ENCODE measurements around the gene RASA1. TPM values are rescaled to one million over a fixed set of nuclear protein-coding genes. Genes with fewer than 3 reads are reported as not detected.

Gene RASA1
- total and polyA plus RNA-seq, 9 of the 15 experiments (the other 6 are each of a cell fraction or from before 2014, with no cell fraction given): 3.2 to 17.3 (median 9.2) TPM

DNA sequence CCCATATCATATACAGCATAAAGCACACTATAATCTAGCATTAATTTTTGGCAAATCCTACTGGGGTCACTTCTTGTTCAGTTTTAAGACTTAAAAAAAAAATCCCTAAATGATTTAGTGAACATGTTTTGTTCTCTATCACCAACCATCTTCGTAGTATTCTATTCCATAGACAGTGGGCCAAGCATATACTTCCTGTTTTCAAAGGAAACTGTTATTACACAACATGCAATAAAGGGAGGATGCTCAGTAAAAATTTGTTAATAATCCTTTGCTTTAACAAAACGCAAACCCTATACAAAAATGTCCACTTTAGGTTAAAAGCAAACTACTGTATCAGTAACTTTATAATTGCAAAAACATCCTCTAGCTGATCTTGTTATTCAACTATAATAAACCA is 132.0 kb downstream of the RASA1 start:
- POLR2A ChIA-PET: interaction anchor here (0.6 to 1.5 kb wide), 5 partner anchors 10 to 16 kb away, joined by 3 to 5 read pairs (median 3); partner anchors contain the start of gene CCNH
- BruUV-seq (replicated peaks): no TSS peak
- FAIRE-seq (no peak), ATAC-seq (no peak), DNase-seq (ENCODE audit: extremely low read depth in 1 of 4, low spot score in 3 of 4) (no peak)
- Histone ChIP-seq H3K27ac (ENCODE audit: extremely low read depth, low read depth, low read length) (no peak overlapping the region), H3K4me2 (ENCODE audit: insufficient read depth, low read length) (no peak overlapping the region), H3K4me1 (replicated peaks in 1 of 2; ENCODE audit: control insufficient read depth in 2 of 2, insufficient read depth in 2 of 2, low read length in 2 of 2) (peaks cover 0 to 2% of the 10 kb centered on the region in 2 experiments; a peak in 2 of 5 replicates), H3K9me1 (ENCODE audit: control insufficient read depth, insufficient read depth, low read length) (no peaks in the 10 kb centered on the region), H4K20me1 (replicated peaks; ENCODE audit: control insufficient read depth, insufficient read depth, low read length) (no peaks in the 10 kb centered on the region), H2AFZ (ENCODE audit: low read depth, low read length) (no peak overlapping the region), H3K36me3 (ENCODE audit: control insufficient read depth, insufficient read depth, low read length) (peaks cover 98% of the 10 kb centered on the region), H3K27me3 (ENCODE audit: control insufficient read depth in 2 of 2, insufficient read depth in 2 of 2, low read length in 2 of 2) (no peaks in the 10 kb centered on the region), H3K79me2 (ENCODE audit: control insufficient read depth, insufficient read depth, low read length) (peaks cover 36% of the 10 kb centered on the region; the same call in 2 of the 3 replicates), H3K9me3 (replicated peaks; ENCODE audit: control insufficient read depth, insufficient read depth, low read depth, low read length) (no peaks in the 10 kb centered on the region), H3K4me3 (no peak overlapping the region), H3K9ac (ENCODE audit: insufficient read depth in 1 of 2, low read depth in 2 of 2, low read length in 2 of 2) (no peak overlapping the region)
- CTCF ChIA-PET (ENCODE audit: low intra/inter-chr PET ratio): no interaction called here
- WGBS (ENCODE audit: insufficient coverage, low coverage, missing lambda C conversion rate): 95% methylated on average over 2 of the region's 2 CpGs
- intact Hi-C loops (cut with micrococcal nuclease): loop anchor here (10.0 kb wide), 1 partner anchor 135 kb away; the partner anchor contains the start of gene RASA1
- in situ Hi-C loops (cut with MboI): no loop called here
- TF ChIP-seq TBP (optimal IDR thresholded peaks at IDR 0.05; ENCODE audit: low read depth, low read length): no peak
- TF ChIP-seq, protein P1, sequence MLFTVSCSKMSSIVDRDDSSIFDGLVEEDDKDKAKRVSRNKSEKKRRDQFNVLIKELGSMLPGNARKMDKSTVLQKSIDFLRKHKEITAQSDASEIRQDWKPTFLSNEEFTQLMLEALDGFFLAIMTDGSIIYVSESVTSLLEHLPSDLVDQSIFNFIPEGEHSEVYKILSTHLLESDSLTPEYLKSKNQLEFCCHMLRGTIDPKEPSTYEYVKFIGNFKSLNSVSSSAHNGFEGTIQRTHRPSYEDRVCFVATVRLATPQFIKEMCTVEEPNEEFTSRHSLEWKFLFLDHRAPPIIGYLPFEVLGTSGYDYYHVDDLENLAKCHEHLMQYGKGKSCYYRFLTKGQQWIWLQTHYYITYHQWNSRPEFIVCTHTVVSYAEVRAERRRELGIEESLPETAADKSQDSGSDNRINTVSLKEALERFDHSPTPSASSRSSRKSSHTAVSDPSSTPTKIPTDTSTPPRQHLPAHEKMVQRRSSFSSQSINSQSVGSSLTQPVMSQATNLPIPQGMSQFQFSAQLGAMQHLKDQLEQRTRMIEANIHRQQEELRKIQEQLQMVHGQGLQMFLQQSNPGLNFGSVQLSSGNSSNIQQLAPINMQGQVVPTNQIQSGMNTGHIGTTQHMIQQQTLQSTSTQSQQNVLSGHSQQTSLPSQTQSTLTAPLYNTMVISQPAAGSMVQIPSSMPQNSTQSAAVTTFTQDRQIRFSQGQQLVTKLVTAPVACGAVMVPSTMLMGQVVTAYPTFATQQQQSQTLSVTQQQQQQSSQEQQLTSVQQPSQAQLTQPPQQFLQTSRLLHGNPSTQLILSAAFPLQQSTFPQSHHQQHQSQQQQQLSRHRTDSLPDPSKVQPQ (CRISPR knock-in tag; IDR thresholded peaks at IDR 0.05; ENCODE audit: borderline replicate concordance): no peak
- TF ChIP-seq, protein P2, sequence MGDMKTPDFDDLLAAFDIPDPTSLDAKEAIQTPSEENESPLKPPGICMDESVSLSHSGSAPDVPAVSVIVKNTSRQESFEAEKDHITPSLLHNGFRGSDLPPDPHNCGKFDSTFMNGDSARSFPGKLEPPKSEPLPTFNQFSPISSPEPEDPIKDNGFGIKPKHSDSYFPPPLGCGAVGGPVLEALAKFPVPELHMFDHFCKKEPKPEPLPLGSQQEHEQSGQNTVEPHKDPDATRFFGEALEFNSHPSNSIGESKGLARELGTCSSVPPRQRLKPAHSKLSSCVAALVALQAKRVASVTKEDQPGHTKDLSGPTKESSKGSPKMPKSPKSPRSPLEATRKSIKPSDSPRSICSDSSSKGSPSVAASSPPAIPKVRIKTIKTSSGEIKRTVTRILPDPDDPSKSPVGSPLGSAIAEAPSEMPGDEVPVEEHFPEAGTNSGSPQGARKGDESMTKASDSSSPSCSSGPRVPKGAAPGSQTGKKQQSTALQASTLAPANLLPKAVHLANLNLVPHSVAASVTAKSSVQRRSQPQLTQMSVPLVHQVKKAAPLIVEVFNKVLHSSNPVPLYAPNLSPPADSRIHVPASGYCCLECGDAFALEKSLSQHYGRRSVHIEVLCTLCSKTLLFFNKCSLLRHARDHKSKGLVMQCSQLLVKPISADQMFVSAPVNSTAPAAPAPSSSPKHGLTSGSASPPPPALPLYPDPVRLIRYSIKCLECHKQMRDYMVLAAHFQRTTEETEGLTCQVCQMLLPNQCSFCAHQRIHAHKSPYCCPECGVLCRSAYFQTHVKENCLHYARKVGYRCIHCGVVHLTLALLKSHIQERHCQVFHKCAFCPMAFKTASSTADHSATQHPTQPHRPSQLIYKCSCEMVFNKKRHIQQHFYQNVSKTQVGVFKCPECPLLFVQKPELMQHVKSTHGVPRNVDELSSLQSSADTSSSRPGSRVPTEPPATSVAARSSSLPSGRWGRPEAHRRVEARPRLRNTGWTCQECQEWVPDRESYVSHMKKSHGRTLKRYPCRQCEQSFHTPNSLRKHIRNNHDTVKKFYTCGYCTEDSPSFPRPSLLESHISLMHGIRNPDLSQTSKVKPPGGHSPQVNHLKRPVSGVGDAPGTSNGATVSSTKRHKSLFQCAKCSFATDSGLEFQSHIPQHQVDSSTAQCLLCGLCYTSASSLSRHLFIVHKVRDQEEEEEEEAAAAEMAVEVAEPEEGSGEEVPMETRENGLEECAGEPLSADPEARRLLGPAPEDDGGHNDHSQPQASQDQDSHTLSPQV (IDR thresholded peaks at IDR 0.05): no peak
- TF ChIP-seq CHCHD3 (CRISPR knock-in tag; IDR thresholded peaks at IDR 0.05): no peak
- TF ChIP-seq KLF10 (CRISPR knock-in tag; IDR thresholded peaks at IDR 0.05): no peak
- no peak for TF ChIP-seq MAZ (CRISPR knock-in tag; conservative IDR thresholded peaks at IDR 0.05 in 1 of 2, IDR thresholded peaks at IDR 0.05 in 1 of 2)
- no peak for TF ChIP-seq DMBX1 (CRISPR knock-in tag; IDR thresholded peaks at IDR 0.05; ENCODE audit: borderline replicate concordance)
- TF ChIP-seq, protein P3, sequence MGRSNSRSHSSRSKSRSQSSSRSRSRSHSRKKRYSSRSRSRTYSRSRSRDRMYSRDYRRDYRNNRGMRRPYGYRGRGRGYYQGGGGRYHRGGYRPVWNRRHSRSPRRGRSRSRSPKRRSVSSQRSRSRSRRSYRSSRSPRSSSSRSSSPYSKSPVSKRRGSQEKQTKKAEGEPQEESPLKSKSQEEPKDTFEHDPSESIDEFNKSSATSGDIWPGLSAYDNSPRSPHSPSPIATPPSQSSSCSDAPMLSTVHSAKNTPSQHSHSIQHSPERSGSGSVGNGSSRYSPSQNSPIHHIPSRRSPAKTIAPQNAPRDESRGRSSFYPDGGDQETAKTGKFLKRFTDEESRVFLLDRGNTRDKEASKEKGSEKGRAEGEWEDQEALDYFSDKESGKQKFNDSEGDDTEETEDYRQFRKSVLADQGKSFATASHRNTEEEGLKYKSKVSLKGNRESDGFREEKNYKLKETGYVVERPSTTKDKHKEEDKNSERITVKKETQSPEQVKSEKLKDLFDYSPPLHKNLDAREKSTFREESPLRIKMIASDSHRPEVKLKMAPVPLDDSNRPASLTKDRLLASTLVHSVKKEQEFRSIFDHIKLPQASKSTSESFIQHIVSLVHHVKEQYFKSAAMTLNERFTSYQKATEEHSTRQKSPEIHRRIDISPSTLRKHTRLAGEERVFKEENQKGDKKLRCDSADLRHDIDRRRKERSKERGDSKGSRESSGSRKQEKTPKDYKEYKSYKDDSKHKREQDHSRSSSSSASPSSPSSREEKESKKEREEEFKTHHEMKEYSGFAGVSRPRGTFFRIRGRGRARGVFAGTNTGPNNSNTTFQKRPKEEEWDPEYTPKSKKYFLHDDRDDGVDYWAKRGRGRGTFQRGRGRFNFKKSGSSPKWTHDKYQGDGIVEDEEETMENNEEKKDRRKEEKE (IDR thresholded peaks at IDR 0.05; ENCODE audit: borderline replicate concordance in 1 of 2, control insufficient read depth in 1 of 2, low read depth in 2 of 2, low read length in 1 of 2): no peak
- TF ChIP-seq NUFIP1 (IDR thresholded peaks at IDR 0.05; ENCODE audit: partially characterized antibody): no peak
- TF ChIP-seq ELF1 (tag; IDR thresholded peaks at IDR 0.05): no peak
- no peak for TF ChIP-seq PHF21A (IDR thresholded peaks at IDR 0.05; ENCODE audit: borderline replicate concordance, low read depth)
- TF ChIP-seq TCF7 (IDR thresholded peaks at IDR 0.05; ENCODE audit: borderline replicate concordance): no peak
- TF ChIP-seq PPARD (CRISPR knock-in tag; IDR thresholded peaks at IDR 0.05): no peak

All from K562 (cell line).